HepG2 (cell line): ENCODE measurements around the gene CDC123. TPM values are rescaled to one million over a fixed set of nuclear protein-coding genes. Genes with fewer than 3 reads are reported as not detected.

Experiments
- ARHGAP35 ChIP-seq: sonication (generic); formaldehyde crosslinking; IDR thresholded peaks from 2 replicates; pipeline ENCODE4 v1.9.0; 2022; ENCODE audit warnings: mild to moderate bottlenecking, inconsistent platforms, moderate library complexity, missing genetic modification reagents, borderline replicate concordance
- HMG20B ChIP-seq: conservative IDR thresholded peaks from 2 replicates; pipeline ENCODE4 v1.6.1; 2016; ENCODE audit warnings: missing genetic modification reagents, missing compliant biosample characterization
- HMGXB3 ChIP-seq: sonication (generic); formaldehyde crosslinking; IDR thresholded peaks from 2 replicates; pipeline ENCODE4 v1.4.0; 2020; ENCODE audit warnings: missing genetic modification reagents, borderline replicate concordance
- KLF12 ChIP-seq: sonication (generic); formaldehyde crosslinking; IDR thresholded peaks from 2 replicates; pipeline ENCODE4 v1.4.0; 2020; ENCODE audit warnings: missing genetic modification reagents, borderline replicate concordance
- LBX2 ChIP-seq: sonication (generic); formaldehyde crosslinking; IDR thresholded peaks from 2 replicates; pipeline ENCODE4 v1.5.0; 2020; ENCODE audit warnings: missing genetic modification reagents, mild to moderate bottlenecking, borderline replicate concordance
- MAFG ChIP-seq: sonication (generic); formaldehyde crosslinking; IDR thresholded peaks from 2 replicates; pipeline ENCODE4 v1.5.1; 2020; ENCODE audit warnings: mild to moderate bottlenecking, missing genetic modification reagents
- MIXL1 ChIP-seq: IDR thresholded peaks from 2 replicates; pipeline ENCODE4 v1.6.1; 2016
- MTA1 ChIP-seq: sonication (generic); formaldehyde crosslinking; IDR thresholded peaks from 2 replicates; pipeline ENCODE4 v1.4.0; 2020; ENCODE audit warnings: missing genetic modification reagents, mild to moderate bottlenecking, borderline replicate concordance
- NFATC3 ChIP-seq: sonication (generic); formaldehyde crosslinking; IDR thresholded peaks from 2 replicates; pipeline ENCODE4 v1.5.1; 2020; ENCODE audit warnings: mild to moderate bottlenecking, missing genetic modification reagents
- NFE2L1 ChIP-seq: sonication (generic); formaldehyde crosslinking; IDR thresholded peaks from 2 replicates; pipeline ENCODE4 v1.4.0; 2020; ENCODE audit warnings: missing genetic modification reagents, mild to moderate bottlenecking, borderline replicate concordance
- PLRG1 ChIP-seq: fragments of 450-650 bp; conservative IDR thresholded peaks from 2 replicates; pipeline ENCODE4 v1.6.1; 2016
- POLR2A ChIP-seq, 2 experiments: IDR thresholded peaks; 2 replicates each; pipeline ENCODE4 v1.6.1; 2011; ENCODE audit warnings: low read depth in 2 of 2, low read length in 2 of 2, mild to moderate bottlenecking in 1 of 2, moderate library complexity in 1 of 2; ENCODE audit not compliant: insufficient read depth in 1 of 2
- TAF15 ChIP-seq: fragments of 200-400 bp; formaldehyde crosslinking; IDR thresholded peaks from one replicate; pipeline ENCODE4 v1.6.1; 2018; ENCODE audit warnings: mild to moderate bottlenecking, low read depth, low read length; ENCODE audit not compliant: poor library complexity, severe bottlenecking
- TEAD3 ChIP-seq: optimal IDR thresholded peaks from 2 replicates; pipeline ENCODE3; 2016; ENCODE audit warnings: borderline replicate concordance
- ZBED4 ChIP-seq: sonication (generic); formaldehyde crosslinking; IDR thresholded peaks from 2 replicates; pipeline ENCODE4 v1.4.0; 2020; ENCODE audit warnings: missing genetic modification reagents, borderline replicate concordance
- ZBTB44 ChIP-seq: sonication (generic); formaldehyde crosslinking; IDR thresholded peaks from 2 replicates; pipeline ENCODE4 v1.4.0; 2020; ENCODE audit warnings: missing genetic modification reagents
- ZNF432 ChIP-seq: sonication (generic); formaldehyde crosslinking; IDR thresholded peaks from 2 replicates; pipeline ENCODE4 v1.5.0; 2020; ENCODE audit warnings: missing genetic modification reagents, mild to moderate bottlenecking, borderline replicate concordance
- ZNF468 ChIP-seq: sonication (generic); formaldehyde crosslinking; IDR thresholded peaks from 2 replicates; pipeline ENCODE4 v1.8.0; 2022; ENCODE audit warnings: mild to moderate bottlenecking, moderate library complexity, missing genetic modification reagents
- ZNF570 ChIP-seq: sonication (generic); formaldehyde crosslinking; IDR thresholded peaks from 2 replicates; pipeline ENCODE4 v1.4.0; 2020; ENCODE audit warnings: mild to moderate bottlenecking, missing genetic modification reagents, borderline replicate concordance
- polyA plus RNA-seq, 8 experiments: library from polyadenylated mRNA; depleted of rRNA in 3 of 8; stranded (reverse) in 7 of 8; unstranded in 1 of 8; fragments of >200 nt; fragmentation: Illumina TruSeq in 4 of 8; extraction: Trizol in 4 of 8; gene quantifications; 2 replicates each; pipeline versions ENCODE4 v1.2.1 to v1.2.3, GENCODE V29; 2011 to 2016; ENCODE audit warnings: low read depth in 4 of 8, missing spikeins in 1 of 8, mixed read lengths in 1 of 8; ENCODE audit not compliant: insufficient read depth in 1 of 8
- total RNA-seq, 5 experiments: library from RNA; depleted of rRNA; stranded (reverse); fragments of >200 nt; fragmentation: Illumina TruSeq; extraction: Trizol; gene quantifications; 2 replicates each; pipeline ENCODE4 v1.2.3, GENCODE V29; 2016; ENCODE audit warnings: low read depth in 1 of 5

The CDC123 gene
- total and polyA plus RNA-seq, 2 of the 13 experiments (the other 11 are each of a cell fraction or from before 2014, with no cell fraction given), result 63.3 to 153 TPM

- TF ChIP-seq HMG20B, result no peak
- no peak for TF ChIP-seq PLRG1
- TF ChIP-seq ZBTB44 (CRISPR knock-in tag), result no peak
- TF ChIP-seq KLF12 (CRISPR knock-in tag), result no peak; the same call in 1 of the 2 replicates
- TF ChIP-seq MIXL1 (CRISPR knock-in tag), result peak; percentile 73; the same call in 1 of the 2 replicates
- no peak for TF ChIP-seq ZBED4 (CRISPR knock-in tag)
- TF ChIP-seq NFE2L1, result no peak
- TF ChIP-seq POLR2A (IDR thresholded peaks at IDR 0.05; ENCODE audit: insufficient read depth in 1 of 2, low read depth in 2 of 2, low read length in 2 of 2), result no peak
- TF ChIP-seq LBX2 (CRISPR knock-in tag), result no peak
- no peak for TF ChIP-seq NFATC3 (CRISPR knock-in tag)
- no peak for TF ChIP-seq ARHGAP35 (CRISPR knock-in tag)
- peak; percentile 33 for TF ChIP-seq TEAD3 (CRISPR knock-in tag)
- no peak for TF ChIP-seq ZNF432 (CRISPR knock-in tag)
- no peak for TF ChIP-seq ZNF570
- 0 out of 2 replicates have a peak, but pooled peaks have one; percentile 19 for TF ChIP-seq MTA1 (CRISPR knock-in tag)
- no peak for TF ChIP-seq MAFG (CRISPR knock-in tag)
- TF ChIP-seq ZNF468 (CRISPR knock-in tag), result no peak
- TF ChIP-seq TAF15, result no peak
- no peak for TF ChIP-seq HMGXB3
Measured at GRCh38 chr10:12237265-12238220, 41.6 kb downstream of the CDC123 start (continued).
